ELR (cell line): Measurements from ENCODE around the gene CDH23.

Source experiments
- DNase-seq: peaks from one replicate; pipeline ENCODE4 v3.0.0-alpha.2; 2015; ENCODE audit warnings: low read depth

The CDH23 gene

GRCh38 chr10:71640607-71641006, 243.9 kb downstream of the CDH23 start:
- no peak for DNase-seq

GRCh38 chr10:71641449-71641848, 244.7 kb downstream of the CDH23 start:
- no peak for DNase-seq

GRCh38 chr10:71641986-71642385, 245.3 kb downstream of the CDH23 start:
- no peak for DNase-seq

GRCh38 chr10:71643904-71644303, 247.2 kb downstream of the CDH23 start:
- DNase-seq = no peak

- DNase-seq = no peak
Measured at GRCh38 chr10:71644307-71645180, 247.8 kb downstream of the CDH23 start.

GRCh38 chr10:71645185-71645584, 248.5 kb downstream of the CDH23 start:
- no peak for DNase-seq

GRCh38 chr10:71646037-71646436, 249.3 kb downstream of the CDH23 start:
- no peak for DNase-seq

- DNase-seq = no peak
Measured at GRCh38 chr10:71646592-71647292, 250.0 kb downstream of the CDH23 start.

GRCh38 chr10:71647526-71648253, 251.0 kb downstream of the CDH23 start:
- peak; percentile 41 for DNase-seq

- DNase-seq = no peak
Measured at GRCh38 chr10:71648254-71648932, 251.7 kb downstream of the CDH23 start.

GRCh38 chr10:71648933-71649320, 252.2 kb downstream of the CDH23 start:
- DNase-seq = no peak

- no peak for DNase-seq
Measured at GRCh38 chr10:71649631-71650030, 252.9 kb downstream of the CDH23 start.

GRCh38 chr10:71650397-71650796, 253.7 kb downstream of the CDH23 start:
- DNase-seq = no peak

GRCh38 chr10:71651428-71651827, 254.7 kb downstream of the CDH23 start:
- no peak for DNase-seq

- no peak for DNase-seq
Measured at GRCh38 chr10:71651928-71652327, 255.2 kb downstream of the CDH23 start.

- DNase-seq = no peak
Measured at GRCh38 chr10:71653044-71653443, 256.3 kb downstream of the CDH23 start.

GRCh38 chr10:71656220-71656619, 259.5 kb downstream of the CDH23 start:
- DNase-seq = no peak

GRCh38 chr10:71657604-71658466, 261.1 kb downstream of the CDH23 start:
- DNase-seq = no peak

GRCh38 chr10:71658467-71658745, 261.7 kb downstream of the CDH23 start:
- DNase-seq = no peak

GRCh38 chr10:71659111-71659634, 262.5 kb downstream of the CDH23 start:
- no peak for DNase-seq

GRCh38 chr10:71659737-71660136, 263.0 kb downstream of the CDH23 start:
- DNase-seq = no peak
